SHP77 (cell line): ENCODE measurements around the gene TMEM120A.

ENCODE experiments used
- DNase-seq, 2 experiments: peaks; one replicate each; lab custom pipeline; 2025; lab: John Stamatoyannopoulos, UW

TMEM120A gene

GRCh38 chr7:75980430-75981202 lies 13.8 kb downstream of the TMEM120A start:
- no peak for DNase-seq

GRCh38 chr7:75979759-75980429 lies 14.5 kb downstream of the TMEM120A start:
- DNase-seq = no peak

- no peak for DNase-seq
These were observed 16.7 kb downstream of the TMEM120A start for GRCh38 chr7:75977743-75978142.

GRCh38 chr7:75971961-75972763 lies 22.2 kb downstream of the TMEM120A start:
- peak in 1 of 2 experiments; percentile 16 for DNase-seq

GRCh38 chr7:75971309-75971960 lies 23.0 kb downstream of the TMEM120A start:
- DNase-seq = no peak

- DNase-seq = no peak
These were observed 24.5 kb downstream of the TMEM120A start for GRCh38 chr7:75969704-75970498.

- no peak for DNase-seq
These were observed 25.2 kb downstream of the TMEM120A start for GRCh38 chr7:75969182-75969581.

- no peak for DNase-seq
These were observed 25.8 kb downstream of the TMEM120A start for GRCh38 chr7:75968561-75969001.

- no peak for DNase-seq
These were observed 26.4 kb downstream of the TMEM120A start for GRCh38 chr7:75968012-75968411.

GRCh38 chr7:75967487-75967997 lies 26.9 kb downstream of the TMEM120A start:
- no peak for DNase-seq

- no peak for DNase-seq
These were observed 27.3 kb downstream of the TMEM120A start for GRCh38 chr7:75967055-75967454.

- peak; percentile 85 to 86 for DNase-seq
These were observed 28.0 kb downstream of the TMEM120A start for GRCh38 chr7:75966190-75966961.

- no peak for DNase-seq
These were observed 28.8 kb downstream of the TMEM120A start for GRCh38 chr7:75965617-75966016.

- no peak for DNase-seq
These were observed 30.9 kb downstream of the TMEM120A start for GRCh38 chr7:75963381-75963995.

GRCh38 chr7:75962607-75963380 lies 31.6 kb downstream of the TMEM120A start:
- no peak for DNase-seq

GRCh38 chr7:75961218-75961617 lies 33.2 kb downstream of the TMEM120A start:
- peak in 1 of 2 experiments; percentile 8 for DNase-seq

- no peak for DNase-seq
These were observed 34.0 kb downstream of the TMEM120A start for GRCh38 chr7:75960372-75960771.

- DNase-seq = no peak
These were observed 35.4 kb downstream of the TMEM120A start for GRCh38 chr7:75958802-75959543.
